Measurements from ENCODE around the gene FAXDC2.

GRCh38 chr5:154793599-154794524 lies 56.5 kb downstream of the FAXDC2 start:
- TF ChIP-seq YY1 (tag by site-specific recombination; IDR thresholded peaks at IDR 0.05): no peak
- TF ChIP-seq ZBTB11 (tag by site-specific recombination; conservative IDR thresholded peaks at IDR 0.05; ENCODE audit: low read depth): no peak

All from HEK293 (cell line).